Measurements from ENCODE around the gene CRIP3.
"Not testable (repeated sequence)": the region's sequence is repeated elsewhere in the genome, so short reads cannot be mapped to it uniquely, and the experiment has no call there.

Gene CRIP3, protein sequence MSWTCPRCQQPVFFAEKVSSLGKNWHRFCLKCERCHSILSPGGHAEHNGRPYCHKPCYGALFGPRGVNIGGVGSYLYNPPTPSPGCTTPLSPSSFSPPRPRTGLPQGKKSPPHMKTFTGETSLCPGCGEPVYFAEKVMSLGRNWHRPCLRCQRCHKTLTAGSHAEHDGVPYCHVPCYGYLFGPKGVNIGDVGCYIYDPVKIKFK

DNA sequence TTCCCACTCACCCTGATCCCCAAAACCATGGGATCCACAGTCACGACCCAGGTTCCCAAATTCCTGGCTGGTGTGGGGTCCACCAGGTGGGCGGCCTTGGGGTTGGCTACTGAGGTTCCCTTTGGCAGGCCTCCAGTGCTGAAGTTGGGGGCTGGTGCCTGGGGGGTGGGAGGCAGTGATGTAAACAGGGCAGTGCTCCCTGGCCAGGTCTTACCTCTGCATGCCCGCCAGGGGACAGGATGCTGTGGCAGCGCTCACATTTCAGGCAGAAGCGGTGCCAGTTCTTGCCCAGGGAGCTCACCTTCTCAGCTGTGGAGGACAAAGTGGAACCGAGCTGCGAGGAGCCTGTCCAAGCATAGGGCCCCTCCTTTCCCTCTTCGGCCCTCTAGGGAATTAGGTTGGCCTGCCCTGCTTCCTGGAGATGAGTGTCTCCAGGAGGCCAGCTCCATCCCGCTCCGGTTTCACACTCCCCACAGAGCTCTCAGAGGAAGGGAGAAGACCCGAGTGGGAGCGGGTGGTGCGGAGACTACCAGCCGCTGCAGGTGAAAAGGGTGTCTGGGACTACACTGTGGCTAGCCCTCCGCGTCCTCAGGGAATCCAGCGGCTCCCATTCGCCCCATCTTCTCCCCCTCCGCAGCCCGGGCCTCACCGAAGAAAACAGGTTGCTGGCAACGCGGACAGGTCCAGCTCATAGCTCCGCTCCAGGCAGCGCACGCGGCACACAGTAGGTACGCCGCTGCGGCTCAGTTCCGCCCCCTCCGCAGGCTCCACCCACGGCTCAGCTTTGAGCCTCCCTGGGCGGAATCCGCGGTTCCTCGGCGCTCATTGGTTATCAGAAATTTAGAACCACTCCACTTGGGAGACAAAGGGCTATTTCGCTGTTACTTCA lies at the start of gene CRIP3:
TSS of gene CRIP3 (minus strand) at position 726 of the 889 bp plus-strand sequence. CDS start at position 692, 34 bp downstream.
- H3K4me3 ChIP-seq (ENCODE audit: low read length) = peak within 1 kb of the TSS; percentile 16
- DNase-seq (ENCODE audit: low read depth) = peak; percentile 31
- TF ChIP-seq, protein P1, sequence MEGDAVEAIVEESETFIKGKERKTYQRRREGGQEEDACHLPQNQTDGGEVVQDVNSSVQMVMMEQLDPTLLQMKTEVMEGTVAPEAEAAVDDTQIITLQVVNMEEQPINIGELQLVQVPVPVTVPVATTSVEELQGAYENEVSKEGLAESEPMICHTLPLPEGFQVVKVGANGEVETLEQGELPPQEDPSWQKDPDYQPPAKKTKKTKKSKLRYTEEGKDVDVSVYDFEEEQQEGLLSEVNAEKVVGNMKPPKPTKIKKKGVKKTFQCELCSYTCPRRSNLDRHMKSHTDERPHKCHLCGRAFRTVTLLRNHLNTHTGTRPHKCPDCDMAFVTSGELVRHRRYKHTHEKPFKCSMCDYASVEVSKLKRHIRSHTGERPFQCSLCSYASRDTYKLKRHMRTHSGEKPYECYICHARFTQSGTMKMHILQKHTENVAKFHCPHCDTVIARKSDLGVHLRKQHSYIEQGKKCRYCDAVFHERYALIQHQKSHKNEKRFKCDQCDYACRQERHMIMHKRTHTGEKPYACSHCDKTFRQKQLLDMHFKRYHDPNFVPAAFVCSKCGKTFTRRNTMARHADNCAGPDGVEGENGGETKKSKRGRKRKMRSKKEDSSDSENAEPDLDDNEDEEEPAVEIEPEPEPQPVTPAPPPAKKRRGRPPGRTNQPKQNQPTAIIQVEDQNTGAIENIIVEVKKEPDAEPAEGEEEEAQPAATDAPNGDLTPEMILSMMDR (IDR thresholded peaks at IDR 0.05; ENCODE audit: insufficient read depth, low read depth, low read length, missing control alignments) = peak; percentile 32

DNA sequence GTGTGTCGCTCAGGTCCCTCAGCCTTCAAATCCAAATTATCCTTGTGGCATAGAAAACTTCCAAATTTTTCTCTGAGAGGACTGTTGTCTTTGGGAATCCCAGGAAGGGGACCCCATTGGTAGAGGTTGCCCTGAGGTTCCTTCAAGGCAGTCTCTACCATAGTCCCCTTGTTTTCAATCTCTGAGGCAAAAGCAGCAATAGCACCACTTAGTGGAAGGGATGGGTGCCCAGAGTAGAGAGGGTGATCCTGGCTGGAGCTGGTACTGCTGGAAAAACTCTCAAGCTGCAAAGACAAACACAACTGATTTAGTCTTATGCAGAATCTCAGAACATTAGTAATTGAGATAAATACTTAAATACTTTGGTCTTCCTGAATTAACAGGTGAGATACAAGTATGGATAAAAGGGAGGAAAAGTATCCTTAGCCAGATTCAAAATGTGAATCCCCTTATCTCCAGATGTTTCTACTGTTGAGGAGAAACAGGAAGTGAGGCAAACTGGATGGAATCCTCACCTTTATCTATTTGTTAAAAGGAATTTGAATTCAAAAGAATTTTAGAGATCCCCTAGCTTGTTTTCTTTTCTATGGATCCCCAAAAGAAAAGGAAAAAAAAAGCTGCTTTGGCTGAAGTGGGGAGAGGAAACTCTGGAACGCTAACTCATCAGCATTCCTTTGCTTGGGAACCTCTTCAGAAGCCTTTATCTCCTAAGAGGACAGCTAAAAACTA lies 47.4 kb upstream of the CRIP3 start:
- H3K4me3 ChIP-seq (ENCODE audit: low read length) = no peak overlapping the region
- TF ChIP-seq, protein P1 (IDR thresholded peaks at IDR 0.05; ENCODE audit: insufficient read depth, low read depth, low read length, missing control alignments) = peak; percentile 46
- DNase-seq (ENCODE audit: low read depth) = peak; percentile 25

- not testable (repeated sequence) for H3K4me3 ChIP-seq (ENCODE audit: low read length); DNase-seq (ENCODE audit: low read depth)
These were observed 43.3 kb upstream of the CRIP3 start for GRCh38 chr6:43351951-43352350.

DNA sequence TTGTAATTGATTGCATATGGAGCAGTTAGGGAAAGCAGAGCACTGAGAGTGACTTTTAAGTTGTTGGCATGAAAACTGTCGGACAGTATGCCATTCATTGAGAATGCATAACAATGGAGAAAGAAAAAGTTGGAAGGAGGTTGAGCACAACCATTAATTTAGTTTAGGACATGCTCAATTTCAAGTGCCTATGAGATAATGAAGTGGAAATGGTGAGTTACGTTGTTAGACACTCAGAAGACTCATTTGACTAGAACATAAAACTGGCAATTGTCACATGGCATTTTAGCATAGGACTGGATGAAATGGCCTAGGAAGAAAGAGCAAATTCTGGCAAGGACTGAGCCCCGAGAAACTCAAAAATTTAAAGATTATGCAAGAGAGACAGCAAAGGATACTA lies 38.8 kb upstream of the CRIP3 start:
- TF ChIP-seq, protein P1 (IDR thresholded peaks at IDR 0.05; ENCODE audit: insufficient read depth, low read depth, low read length, missing control alignments) = no peak
- no peak for DNase-seq (ENCODE audit: low read depth)

DNA sequence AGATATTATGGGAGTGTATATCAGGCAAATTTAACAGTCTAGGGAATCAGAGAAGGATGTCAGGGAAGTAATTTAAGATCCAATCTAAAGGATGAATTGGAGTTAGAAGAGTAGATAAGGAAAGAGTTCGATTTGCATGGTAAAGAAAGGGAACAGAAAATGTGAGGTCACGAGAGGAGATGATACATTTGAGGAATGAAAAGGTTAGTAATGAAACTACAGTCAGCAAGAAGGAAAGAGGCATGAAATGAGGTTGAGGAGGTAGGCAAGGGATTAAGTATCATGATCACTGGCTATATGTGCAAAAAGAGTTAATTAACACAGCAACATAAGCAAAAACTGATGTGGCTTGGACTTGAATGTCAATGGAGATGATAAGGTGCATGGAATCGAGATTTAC lies 38.4 kb upstream of the CRIP3 start:
- DNase-seq (ENCODE audit: low read depth) = no peak
- TF ChIP-seq, protein P1 (IDR thresholded peaks at IDR 0.05; ENCODE audit: insufficient read depth, low read depth, low read length, missing control alignments) = no peak

More for the DNA sequence above, 38.8 kb upstream of the CRIP3 start:
- H3K4me3 ChIP-seq (ENCODE audit: low read length) = no peak overlapping the region

GRCh38 chr6:43346243-43346642 lies 37.6 kb upstream of the CRIP3 start:
- H3K4me3 ChIP-seq (ENCODE audit: low read length); DNase-seq (ENCODE audit: low read depth): not testable (repeated sequence)

More for the DNA sequence above, 38.4 kb upstream of the CRIP3 start:
- no peak overlapping the region for H3K4me3 ChIP-seq (ENCODE audit: low read length)

- no peak overlapping the region for H3K4me3 ChIP-seq (ENCODE audit: low read length)
- TF ChIP-seq, protein P1 (IDR thresholded peaks at IDR 0.05; ENCODE audit: insufficient read depth, low read depth, low read length, missing control alignments) = no peak
- no peak for DNase-seq (ENCODE audit: low read depth)
These were observed 30.5 kb upstream of the CRIP3 start for GRCh38 chr6:43339168-43339567.

Measured in epithelial cell of esophagus (primary cell).